KMS-11 (cell line): ENCODE measurements around the gene NOS3.

Experiments
- H2AFZ ChIP-seq: fragments of 200-600 bp; sonication (generic); 2 replicates; pipeline ENCODE4 v1.6.1; 2016; ENCODE audit warnings: antibody characterized with exemption, mixed run types, low read depth
- H3K27ac ChIP-seq: fragments of 200-600 bp; sonication (generic); 2 replicates; pipeline ENCODE4 v1.6.1; 2016; ENCODE audit warnings: mild to moderate bottlenecking, mixed run types
- H3K27me3 ChIP-seq: fragments of 200-600 bp; sonication (generic); 2 replicates; pipeline ENCODE4 v1.6.1; 2017; ENCODE audit warnings: mild to moderate bottlenecking, low read depth, mixed run types, moderate library complexity; ENCODE audit not compliant: insufficient read depth
- H3K36me3 ChIP-seq: fragments of 200-600 bp; sonication (generic); 2 replicates; pipeline ENCODE4 v1.6.1; 2017; ENCODE audit warnings: mild to moderate bottlenecking, mixed run types; ENCODE audit not compliant: insufficient read depth
- H3K4me1 ChIP-seq: fragments of 200-600 bp; sonication (generic); 2 replicates; pipeline ENCODE4 v1.6.1; 2016; ENCODE audit warnings: mild to moderate bottlenecking, low read depth, mixed run types; ENCODE audit not compliant: poor library complexity, severe bottlenecking
- H3K4me2 ChIP-seq: fragments of 200-600 bp; sonication (generic); 2 replicates; pipeline ENCODE4 v1.7.0; 2016; ENCODE audit warnings: mild to moderate bottlenecking, mixed run types
- H3K4me3 ChIP-seq: fragments of 200-600 bp; sonication (generic); IDR thresholded peaks from 2 replicates; pipeline ENCODE4 v1.6.1; 2017; ENCODE audit warnings: low read depth, low read length, mixed read lengths; ENCODE audit not compliant: insufficient read depth
- H3K79me2 ChIP-seq: fragments of 200-600 bp; sonication (generic); 2 replicates; pipeline ENCODE4 v1.6.1; 2016; ENCODE audit warnings: low read depth, mixed run types; ENCODE audit not compliant: insufficient read depth
- H3K9ac ChIP-seq: fragments of 200-600 bp; sonication (generic); 2 replicates; pipeline ENCODE4 v1.6.1; 2016; ENCODE audit warnings: mild to moderate bottlenecking, mixed run types
- H4K20me1 ChIP-seq: fragments of 200-600 bp; sonication (generic); 2 replicates; pipeline ENCODE4 v1.6.1; 2016; ENCODE audit warnings: mild to moderate bottlenecking, mixed run types; ENCODE audit not compliant: insufficient read depth
- CTCF ChIP-seq: fragments of 200-600 bp; sonication (generic); conservative IDR thresholded peaks from 2 replicates; pipeline ENCODE4 v1.6.1; 2017; ENCODE audit warnings: low read depth, mild to moderate bottlenecking, antibody characterized with exemption, low read length, moderate library complexity, mixed read lengths

Gene NOS3

GRCh38 chr7:151045967-151046366 is 55.1 kb downstream of the NOS3 start:
- no peak overlapping the region for H3K4me3 ChIP-seq
- H3K4me2 ChIP-seq = no peak overlapping the region
- no peak overlapping the region for H3K9ac ChIP-seq
- H3K79me2 ChIP-seq = no peaks in the 10 kb centered on the region
- no peak for TF ChIP-seq CTCF
- H3K4me1 ChIP-seq = no peaks in the 10 kb centered on the region
- H3K27ac ChIP-seq = no peak overlapping the region
- peaks cover 13% of the 10 kb centered on the region; the same call in 1 of the 2 replicates for H3K27me3 ChIP-seq
- no peaks in the 10 kb centered on the region for H4K20me1 ChIP-seq
- H2AFZ ChIP-seq = no peak overlapping the region
- H3K36me3 ChIP-seq = no peaks in the 10 kb centered on the region

- no peaks in the 10 kb centered on the region for H3K4me1 ChIP-seq
- no peak overlapping the region for H3K27ac ChIP-seq
- H3K79me2 ChIP-seq = no peaks in the 10 kb centered on the region
- no peak overlapping the region for H3K9ac ChIP-seq
- H2AFZ ChIP-seq = no peak overlapping the region
- no peak overlapping the region for H3K4me2 ChIP-seq
- peaks cover 13% of the 10 kb centered on the region; the same call in 1 of the 2 replicates for H3K27me3 ChIP-seq
- H3K36me3 ChIP-seq = no peaks in the 10 kb centered on the region
- no peak overlapping the region for H3K4me3 ChIP-seq
- no peaks in the 10 kb centered on the region for H4K20me1 ChIP-seq
- TF ChIP-seq CTCF = no peak
Observed at GRCh38 chr7:151046603-151047573, 56.1 kb downstream of the NOS3 start.

- Histone ChIP-seq H3K27ac (no peak within 1 kb of the TSS), H3K4me2 (no peak within 1 kb of the TSS), H3K79me2 (no peaks in the 10 kb centered on the region), H3K4me3 (no peak within 1 kb of the TSS), H2AFZ (no peak within 1 kb of the TSS), H4K20me1 (no peaks in the 10 kb centered on the region), H3K9ac (no peak within 1 kb of the TSS), H3K4me1 (no peaks in the 10 kb centered on the region), H3K27me3 (peaks cover 13% of the 10 kb centered on the region; the same call in 1 of the 2 replicates), H3K36me3 (no peaks in the 10 kb centered on the region)
- TF ChIP-seq CTCF = no peak
Observed at GRCh38 chr7:151047976-151048815, 57.4 kb downstream of the NOS3 start, which contains the start of gene ASIC3. Gene ASIC3, plus strand, starts transcription at chr7:151048531. Its CDS starts 355 bp downstream, at chr7:151048886.

- Histone ChIP-seq H3K4me1 (no peaks in the 10 kb centered on the region), H3K9ac (no peak overlapping the region), H3K4me3 (no peak overlapping the region), H3K27ac (no peak overlapping the region), H3K36me3 (no peaks in the 10 kb centered on the region), H3K27me3 (peaks cover 13% of the 10 kb centered on the region; the same call in 1 of the 2 replicates), H3K4me2 (no peak overlapping the region), H4K20me1 (no peaks in the 10 kb centered on the region), H2AFZ (no peak overlapping the region), H3K79me2 (no peaks in the 10 kb centered on the region)
- TF ChIP-seq CTCF = no peak
Observed at GRCh38 chr7:151048911-151049463, 58.2 kb downstream of the NOS3 start.
